CD1c-positive myeloid dendritic cell (primary cell): ENCODE measurements around the gene GRAMD2A.
A peak's percentile ranks its signal among the peaks of the same experiment; 100 is the strongest.

Experiments
- DNase-seq: peaks from one replicate; pipeline ENCODE4 v3.0.0-alpha.2; 2016; ENCODE audit errors: extremely low spot score

Gene GRAMD2A

DNA sequence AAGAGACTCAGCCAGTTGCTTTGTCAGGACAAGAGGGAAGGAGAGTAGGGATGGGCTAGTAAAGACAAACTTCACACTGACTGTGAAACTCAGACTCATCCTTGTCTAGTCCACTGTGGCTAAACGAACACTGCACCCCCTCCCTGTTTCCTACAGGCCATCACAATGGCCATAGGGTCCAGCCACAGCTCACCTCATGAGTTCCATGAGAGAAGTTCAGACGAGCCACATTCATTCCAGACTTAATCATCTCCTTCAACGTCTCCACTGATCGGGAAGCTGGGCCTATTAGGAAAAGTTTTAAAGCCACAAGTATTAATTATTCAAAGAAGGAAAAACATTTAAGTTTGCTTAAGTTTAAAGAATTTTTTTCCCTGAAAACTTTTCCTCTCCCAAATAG, 19.6 kb upstream of the GRAMD2A start:
- DNase-seq: no peak

DNA sequence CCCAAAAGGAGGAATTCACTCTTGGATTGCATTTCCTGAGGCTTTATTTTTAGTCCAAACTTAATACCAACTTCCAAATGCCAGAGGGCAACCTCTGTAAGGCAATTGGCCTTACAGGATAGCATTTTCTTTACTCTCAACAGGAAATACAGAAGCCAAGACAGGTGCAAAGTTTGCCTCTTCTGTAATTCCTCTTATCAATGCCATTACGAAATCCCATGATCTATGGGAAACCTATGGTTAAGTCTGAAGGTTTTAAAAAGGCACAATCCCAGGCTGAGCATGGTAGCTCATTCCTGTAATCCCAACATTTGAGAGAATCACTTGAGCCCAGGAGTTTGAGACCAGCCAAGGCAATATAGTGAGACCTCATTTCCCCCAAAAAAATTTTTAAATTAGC, 18.5 kb upstream of the GRAMD2A start:
- DNase-seq: no peak

DNA sequence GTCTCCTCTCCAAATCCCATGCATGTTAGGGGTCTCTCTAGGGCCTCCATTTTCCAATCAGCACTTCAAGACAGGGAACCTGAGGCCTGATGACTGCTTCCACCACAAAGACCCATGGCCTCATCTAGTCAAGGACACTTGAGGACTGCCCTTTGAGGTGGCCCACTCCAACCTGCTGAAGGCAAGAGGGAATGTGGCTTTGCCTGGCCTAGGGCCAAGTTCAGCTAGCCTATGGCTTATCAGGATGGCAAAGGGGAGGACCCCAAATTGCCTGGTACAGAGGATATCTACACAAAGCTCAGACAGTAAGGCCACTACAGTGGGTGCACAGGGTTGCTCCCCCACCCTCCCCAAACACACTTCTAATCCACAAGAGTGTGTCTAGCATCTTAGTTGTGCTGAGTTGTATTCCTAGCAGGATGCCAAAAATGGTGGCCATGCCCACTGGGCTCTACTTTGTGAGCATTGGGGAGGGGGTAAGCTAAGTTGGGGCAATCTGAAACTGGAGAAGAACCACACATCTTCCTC, 10.0 kb upstream of the GRAMD2A start:
- no peak for DNase-seq

DNA sequence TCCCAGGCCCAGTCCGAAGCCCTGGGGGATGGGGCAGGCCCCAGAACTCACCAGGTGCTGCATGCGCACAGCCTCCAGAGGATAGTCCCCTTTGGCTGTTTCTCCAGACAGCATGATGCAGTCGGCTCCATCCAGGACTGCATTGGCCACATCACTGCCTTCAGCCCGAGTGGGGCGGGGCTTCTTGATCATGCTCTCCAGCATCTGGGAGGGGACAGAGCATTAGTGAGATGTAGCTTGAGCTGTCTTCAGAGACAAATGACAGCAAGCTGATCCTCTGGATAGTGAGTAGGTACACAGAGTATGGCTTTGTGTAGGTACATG, 9.1 kb upstream of the GRAMD2A start:
- DNase-seq: no peak

DNA sequence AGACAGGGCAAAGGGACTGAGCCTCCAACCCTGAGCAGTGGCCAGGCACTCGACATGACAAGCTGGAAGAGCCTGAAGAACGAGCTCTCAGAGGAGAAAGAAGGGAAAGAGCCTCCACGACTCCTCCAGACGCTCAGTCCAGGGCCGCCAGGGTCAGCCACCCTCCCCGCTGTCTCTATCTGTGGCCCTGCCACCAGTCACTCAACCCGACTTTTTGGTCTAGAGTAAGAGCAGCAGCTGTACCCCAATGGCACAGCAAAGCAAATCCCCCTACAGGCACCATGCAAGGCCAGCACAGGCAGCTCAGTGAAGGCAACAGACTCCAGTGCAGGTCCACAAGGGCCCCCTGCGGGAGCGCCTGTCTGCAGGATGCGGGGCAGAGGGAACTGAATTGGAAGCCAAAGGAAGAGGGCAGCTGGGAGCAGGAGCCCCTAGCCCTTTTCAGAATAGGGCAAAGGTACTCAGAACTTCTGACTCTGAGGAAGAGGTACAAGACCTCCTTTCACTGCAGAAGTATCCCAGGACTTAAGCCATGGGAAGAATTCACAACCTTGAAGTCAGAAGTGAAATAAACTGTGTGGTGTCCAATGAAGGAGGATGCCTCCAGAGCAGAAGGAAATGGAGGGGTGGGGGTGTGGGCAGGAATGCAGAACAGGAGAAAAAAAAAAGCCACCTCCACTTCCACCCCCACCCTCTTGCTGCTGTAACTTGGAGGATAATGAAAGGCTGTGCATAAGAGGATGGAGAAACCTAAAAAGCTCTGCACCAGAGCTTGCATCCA, 8.5 kb upstream of the GRAMD2A start:
- DNase-seq: no peak

DNA sequence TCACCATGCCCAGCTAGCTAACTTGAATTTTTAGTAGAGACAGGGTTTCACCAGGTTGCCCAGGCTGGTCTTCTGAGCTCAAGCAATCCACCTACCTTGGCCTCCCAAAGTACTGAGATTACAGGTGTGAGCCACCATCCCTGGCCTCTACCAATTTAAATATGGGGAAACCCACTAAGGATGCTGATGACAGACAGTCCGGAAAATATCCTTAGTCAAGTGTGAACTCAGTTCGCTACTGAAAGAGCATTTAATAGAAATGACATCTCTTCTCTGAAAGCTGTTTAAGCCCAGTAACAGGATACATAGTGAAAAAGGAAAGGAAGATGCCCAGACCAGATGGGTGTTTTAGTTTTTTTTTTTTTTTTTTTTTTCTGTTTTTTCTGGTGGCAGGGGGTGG, 7.7 kb upstream of the GRAMD2A start:
- DNase-seq: no peak

DNA sequence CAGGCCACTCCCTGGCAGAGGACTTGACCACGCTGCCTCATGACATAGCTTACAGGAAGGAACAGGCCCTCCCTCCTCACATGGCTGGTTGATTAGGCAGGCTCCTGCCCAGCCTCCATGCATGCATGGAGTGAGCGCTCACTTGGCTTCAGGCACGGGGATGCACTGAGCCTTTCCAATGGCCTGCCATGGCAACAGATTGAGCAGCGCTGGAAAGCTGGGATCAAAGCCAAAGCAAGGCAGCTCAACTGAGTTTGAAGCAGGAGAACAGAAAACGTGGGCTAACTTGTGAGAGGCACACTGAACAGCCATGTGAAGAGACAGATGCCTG, 5.9 kb upstream of the GRAMD2A start:
- no peak for DNase-seq

DNA sequence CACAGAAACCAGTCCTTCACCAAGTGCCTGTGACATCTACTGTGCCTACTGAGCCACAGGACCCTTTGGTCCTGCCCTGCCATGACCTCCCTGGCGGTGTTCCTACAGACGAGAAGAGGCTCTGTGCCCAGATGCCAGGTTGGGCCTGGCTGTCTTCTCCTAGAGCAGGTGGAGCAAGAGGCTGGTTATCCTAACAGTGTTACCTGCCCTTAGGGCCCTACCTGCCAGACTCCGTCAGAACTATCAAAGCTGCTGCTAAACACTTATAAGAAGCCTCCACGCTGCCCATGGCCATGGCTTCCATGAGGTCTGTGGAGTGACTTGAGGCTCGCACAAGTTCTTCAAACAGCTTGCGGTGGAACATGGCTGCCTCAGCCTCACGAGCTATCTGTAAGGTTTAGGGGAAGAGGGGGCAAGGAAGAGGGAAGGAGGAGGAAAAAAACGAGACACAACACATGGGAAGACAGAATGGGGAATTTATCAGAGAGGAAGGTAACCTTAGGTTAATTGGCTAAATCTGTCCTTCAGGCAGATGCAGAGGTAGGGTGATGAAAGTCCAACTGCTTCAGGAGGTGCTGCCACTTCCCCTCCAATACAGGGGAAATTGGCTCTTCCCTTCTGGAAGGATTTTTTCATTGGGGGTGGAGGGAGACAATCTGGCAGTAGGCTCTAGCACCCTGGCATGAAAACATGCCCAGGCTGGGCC, 5.4 kb upstream of the GRAMD2A start:
- DNase-seq: no peak

DNA sequence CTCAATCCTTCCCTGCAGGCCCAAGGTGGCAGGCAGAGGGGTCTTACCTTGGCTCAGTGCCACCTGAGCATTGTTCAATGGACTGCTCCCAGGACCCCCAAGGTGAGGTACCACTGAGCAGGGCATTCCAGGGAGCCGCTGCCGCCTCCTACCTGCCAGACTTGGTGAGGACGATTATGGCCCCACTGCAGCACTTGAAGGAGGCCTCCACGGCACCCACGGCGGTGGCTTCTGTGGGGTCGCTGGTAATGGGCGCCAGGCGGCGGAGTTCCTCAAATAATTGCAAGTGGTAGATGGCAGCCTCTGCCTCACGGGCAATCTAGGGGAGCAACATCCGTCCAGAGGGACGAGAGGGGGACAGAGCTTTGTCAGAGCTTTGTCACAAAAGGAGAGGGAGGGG, 4.7 kb upstream of the GRAMD2A start:
- DNase-seq: no peak

DNA sequence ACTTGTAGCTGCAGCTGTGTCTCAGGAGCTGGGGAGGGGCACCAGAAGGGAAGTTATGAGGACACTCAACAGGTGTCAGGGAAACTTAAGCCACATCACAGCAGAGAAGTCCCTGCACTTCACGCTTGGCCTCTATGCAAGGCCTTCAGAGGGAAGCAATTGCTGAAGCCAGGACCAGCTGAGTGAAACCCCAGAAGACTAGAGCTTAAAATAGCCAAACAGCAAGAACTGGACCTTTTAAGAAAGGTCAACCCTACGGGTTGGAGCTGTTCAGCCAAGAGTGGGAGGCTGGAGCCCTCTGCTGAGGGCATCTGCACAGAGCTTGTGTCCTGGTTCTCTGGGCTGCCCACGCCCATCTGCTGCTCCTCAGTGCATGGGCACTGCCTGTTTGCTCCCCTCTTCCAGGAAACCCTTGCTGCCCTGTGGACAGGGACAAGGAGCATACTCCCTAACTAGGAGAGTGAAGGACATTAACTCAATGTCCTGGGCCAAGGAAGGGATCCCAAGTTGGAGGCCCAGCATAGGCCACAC, 3.9 kb upstream of the GRAMD2A start:
- no peak for DNase-seq

DNA sequence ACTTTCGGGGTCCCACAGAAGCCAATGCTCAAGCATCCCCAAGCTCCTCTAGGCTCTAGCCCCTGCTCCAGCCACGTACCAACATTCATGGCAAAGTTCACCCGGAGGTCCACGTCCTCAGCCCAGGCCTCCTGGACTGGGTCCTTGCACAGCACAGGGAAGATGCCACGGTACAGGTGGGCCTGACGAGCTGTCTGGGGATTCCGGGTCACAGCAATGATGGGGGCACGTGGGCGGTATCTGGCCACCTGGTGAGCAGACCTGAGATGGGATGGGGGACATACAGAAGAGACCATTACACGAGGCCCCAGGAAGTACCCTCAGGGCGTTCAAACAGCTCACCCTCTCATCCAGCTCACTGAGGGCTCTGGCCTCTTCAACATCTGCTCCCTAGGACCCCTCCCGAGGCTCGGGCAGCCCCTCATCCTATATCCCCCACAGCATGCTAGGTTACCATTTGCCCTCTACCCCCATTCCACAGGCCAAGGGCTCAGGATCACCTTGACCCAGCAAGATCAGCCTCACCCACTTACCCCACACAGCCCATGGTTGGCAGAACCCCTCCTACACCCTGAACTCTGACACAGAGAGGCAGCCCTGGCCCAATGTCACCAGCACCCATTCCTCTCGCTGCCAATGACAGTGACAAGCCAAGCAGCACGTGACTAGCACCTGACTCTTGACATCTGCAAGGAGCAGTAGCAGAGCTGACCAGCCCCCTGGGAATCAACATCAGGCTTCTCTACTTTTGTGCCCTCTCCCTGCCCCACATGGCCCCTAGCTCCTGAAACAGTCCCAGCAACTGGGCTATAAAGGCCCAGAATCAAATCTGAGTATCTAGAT, 3.0 kb upstream of the GRAMD2A start:
- DNase-seq: no peak

DNA sequence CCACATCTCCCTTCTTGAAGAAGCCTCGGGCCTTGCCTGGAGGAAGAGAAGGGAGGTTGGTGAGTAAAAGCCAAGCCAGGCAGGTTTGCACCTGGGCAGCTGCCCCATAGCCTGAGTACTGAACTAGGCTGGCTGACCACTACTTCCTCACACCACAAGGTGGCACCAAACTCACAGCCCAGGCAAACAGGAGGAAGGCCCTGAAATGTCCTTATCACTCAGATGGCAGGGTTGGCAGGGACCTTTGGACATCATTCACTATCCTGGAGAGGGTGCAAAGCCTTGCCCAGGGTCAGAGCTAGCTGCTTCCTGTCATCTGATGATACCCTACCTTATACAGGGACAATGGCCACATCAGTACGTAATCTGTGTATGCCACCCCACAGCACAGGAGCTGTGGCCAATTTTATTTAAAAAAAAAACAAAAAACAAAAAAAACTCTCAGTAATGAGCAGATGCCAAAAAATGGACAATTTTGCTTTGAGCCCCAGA, 2.2 kb upstream of the GRAMD2A start:
- peak; percentile 74 for DNase-seq

DNA sequence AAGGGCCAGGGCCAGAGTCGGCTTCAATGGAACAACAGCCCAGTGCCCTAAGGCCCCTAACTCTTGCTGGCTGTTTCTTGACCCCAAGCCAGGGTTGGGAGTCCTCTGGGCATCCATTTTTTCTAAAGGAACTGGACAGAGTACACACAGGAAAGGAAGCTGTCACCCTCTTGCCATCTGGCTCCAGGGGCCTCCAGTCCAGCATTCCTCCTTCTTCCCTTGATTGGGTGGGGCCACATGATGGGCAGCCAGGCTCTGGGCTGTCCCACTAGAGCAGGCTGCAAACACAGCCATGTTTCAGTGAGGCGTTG, 1.6 kb upstream of the GRAMD2A start:
- no peak for DNase-seq

DNA sequence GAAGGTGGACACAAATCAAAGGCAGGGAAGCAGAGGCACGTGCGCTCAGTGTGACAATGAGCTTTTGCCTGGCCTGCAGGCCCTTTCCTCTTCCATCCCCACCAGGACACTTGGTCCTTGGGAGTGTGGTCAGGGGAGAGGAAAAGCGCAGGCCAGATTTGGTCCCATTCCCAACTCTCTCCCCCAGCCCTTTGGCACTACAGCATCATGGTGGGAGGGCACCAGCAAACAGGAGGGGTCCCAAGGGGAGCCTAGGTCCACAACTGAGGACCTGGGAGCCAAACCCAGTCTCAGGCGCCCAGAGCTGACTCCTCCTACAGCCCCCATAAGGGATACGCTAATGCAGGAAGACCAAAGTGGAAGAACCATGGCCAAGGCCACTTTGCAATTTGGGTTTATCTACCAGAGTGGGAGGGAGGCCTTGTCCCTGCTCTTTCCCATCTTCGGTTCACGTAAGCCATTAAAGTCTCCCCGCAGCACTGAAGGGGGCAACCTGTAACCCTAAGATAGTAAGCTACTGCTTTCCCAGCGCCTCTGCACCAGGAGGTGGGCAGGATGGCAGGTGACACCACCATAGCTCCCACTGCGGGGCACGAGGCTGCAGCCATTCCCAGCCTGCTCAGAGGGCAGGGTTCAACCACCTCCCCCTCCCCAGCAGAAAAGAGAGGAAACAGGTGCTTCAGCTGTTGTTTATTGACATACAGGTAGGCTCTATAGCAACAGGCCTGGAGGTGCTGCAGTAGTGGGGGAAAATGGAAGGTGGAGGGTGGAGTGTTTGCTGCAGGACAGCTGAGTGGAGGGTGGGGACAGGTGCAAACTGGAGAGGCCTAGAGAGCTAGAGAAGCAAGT, 993 bp upstream of the GRAMD2A start:
- no peak for DNase-seq

DNA sequence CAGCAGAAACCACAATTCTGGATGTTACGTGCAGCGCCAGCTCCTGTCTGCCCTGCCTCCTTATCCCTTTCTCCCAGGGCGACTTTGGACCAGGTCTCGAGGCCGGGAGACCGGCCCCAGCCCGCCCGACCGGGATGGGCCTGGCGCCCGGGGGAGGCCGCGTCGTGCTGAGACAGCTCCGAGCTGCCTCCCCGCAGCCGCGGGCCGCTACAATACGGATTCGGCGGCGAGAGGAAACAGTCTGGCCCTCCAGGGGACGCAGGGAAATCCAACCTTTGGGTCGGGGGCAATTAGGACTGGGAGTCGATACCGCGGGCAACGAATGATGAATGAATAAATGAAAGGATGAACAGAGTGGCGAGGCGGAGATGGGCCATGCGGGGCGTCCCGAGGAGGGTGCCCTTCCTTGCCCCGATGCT, 537 bp downstream of the GRAMD2A start:
- DNase-seq: no peak

DNA sequence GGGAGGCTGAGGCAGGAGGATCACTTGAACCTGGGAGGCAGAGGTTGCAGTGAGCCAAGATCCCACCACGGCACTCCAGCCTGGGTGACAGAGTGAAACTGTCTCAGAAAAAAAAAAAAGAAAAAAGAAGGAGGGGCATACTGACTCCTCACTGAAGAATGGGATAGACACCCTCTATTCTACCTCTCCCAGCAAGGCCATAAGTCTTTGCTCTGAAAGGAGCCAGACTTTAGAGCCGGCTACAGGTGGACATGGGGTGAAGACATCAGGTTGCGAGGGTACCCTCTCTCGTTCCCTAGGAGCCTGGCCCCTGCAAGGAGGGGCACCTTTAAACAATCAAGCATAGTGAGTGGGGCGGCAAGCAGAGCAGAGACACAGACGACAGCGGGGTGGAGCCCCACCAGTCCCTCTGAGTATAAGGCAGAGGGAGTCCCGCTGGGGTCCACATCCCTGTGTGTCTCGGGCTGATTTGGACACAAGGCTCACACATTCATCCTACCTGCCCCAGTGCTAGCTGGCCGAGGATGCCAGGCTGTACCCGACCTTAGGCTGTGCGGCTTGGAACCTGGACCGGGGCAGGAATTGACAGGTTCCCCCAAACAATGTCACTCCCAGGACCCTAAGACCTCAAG, 1.1 kb downstream of the GRAMD2A start:
- DNase-seq: no peak

DNA sequence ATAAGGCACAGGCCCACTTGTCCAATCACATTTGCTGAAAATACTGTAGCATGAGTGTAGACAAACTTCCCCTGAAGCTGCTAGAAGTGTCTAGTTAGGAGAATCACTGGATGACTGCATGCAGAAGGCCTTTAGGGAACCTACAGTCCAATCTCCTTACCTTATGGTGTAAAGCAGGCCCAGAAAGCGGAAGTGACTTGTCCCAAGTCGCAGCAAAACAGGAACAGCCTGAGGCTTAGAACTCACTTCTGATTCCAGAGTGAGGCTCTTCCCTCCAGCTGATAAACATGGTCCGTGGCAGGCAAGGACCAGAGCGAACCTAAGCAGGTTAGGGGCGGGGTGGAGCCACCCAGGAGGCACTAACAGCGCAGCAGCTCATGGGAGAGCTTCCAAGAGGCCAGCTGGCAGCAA, 2.5 kb downstream of the GRAMD2A start:
- DNase-seq: peak; percentile 92

DNA sequence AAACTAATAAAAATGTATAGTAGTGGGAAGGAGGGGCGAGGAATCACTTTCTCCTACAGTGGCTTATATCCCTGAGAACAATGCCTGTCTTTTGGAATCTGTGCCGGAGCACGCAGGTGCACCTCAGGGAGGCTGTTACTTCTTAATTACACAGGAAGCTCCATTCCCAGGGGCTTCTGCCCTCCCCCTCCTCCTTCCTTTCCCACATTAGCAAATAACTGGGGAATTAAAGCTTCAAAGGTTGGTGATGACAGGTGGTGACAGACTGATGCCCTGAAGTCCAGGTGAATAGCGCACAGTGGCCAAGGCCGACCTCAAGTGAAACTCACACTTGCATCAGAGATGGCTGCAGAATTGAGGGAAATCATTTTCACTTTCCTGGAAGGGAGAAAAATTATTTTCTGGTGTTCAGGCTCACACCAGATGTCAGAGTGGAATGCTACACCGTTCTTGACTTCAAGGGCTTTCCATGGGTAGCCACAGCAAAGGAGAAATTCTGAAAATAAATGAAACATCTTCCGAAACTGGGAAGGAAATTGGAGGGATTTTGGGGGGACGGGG, 3.7 kb downstream of the GRAMD2A start:
- no peak for DNase-seq

DNA sequence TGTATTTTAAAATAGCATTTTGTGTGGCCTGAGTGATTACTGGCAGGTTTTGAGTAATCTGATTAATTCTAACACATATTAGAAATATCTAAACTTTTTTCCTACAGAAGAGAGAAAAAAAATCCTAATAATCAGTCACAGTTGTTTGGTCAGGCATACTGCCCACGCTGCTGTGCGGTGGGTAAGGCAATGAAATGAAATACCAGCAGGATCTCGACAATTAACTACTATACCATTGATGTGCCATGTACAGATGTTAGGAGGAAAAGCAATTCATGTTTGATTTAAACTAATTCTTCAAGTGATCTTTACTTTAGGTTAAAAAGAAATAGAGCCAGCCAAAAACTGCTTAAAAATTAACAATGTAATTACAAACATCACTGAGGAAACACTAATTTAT, 5.2 kb downstream of the GRAMD2A start:
- no peak for DNase-seq

DNA sequence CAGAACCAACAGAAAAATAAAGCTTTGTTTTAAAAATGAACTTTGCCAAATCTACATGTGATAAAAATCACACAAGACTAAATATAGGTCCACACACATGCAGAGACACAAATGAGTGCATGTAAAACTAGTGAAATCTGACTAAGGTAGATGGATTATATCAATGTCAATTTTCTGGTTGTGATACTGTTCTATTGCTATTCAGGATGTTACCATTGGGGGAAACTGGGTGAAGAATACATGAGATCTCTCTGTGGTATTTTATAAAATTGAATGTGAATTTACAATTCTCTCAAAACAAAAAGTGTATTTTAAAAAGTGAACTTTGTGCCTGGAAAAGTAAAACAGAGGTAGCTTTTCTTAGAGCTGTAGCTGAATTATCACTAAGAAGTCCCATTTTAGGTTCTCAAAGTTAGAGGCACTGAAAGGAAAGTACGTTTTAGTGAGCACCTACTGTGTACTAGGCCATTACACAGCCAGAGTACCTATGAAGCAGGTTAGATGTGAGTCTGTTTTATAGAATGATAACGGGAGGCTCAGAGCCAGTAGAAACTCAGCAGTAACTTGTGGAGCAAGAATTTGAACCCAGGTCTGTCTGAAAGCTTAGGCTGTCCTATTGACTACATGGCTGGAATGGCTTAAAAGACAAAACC, 8.2 kb downstream of the GRAMD2A start:
- DNase-seq: no peak
